Lung (tissue), 12 donors: Measurements from ENCODE around the gene ZIC2. TPM values are rescaled to one million over a fixed set of nuclear protein-coding genes. Genes with fewer than 3 reads are reported as not detected.
A peak's percentile ranks its signal among the peaks of the same experiment; 100 is the strongest.

Experiments used
- ATAC-seq: fragments of 200-7000 bp; cut with Tn5 transposase; one replicate; pipeline ENCODE4 v1.9.1; 2020; ENCODE audit warnings: moderate number of reproducible peaks; ENCODE audit not compliant: insufficient read depth, low FRiP score
- DNase-seq, 3 donors: peaks; one replicate each; pipeline ENCODE4 v3.0.0-alpha.2; 2013 to 2017
- H3K27ac ChIP-seq, 2 donors: one replicate each; pipeline ENCODE4 v1.5.1; 2013; ENCODE audit warnings: mild to moderate bottlenecking in 2 of 2, moderate library complexity in 2 of 2, control low read depth in 1 of 2, inconsistent platforms in 1 of 2, low read depth in 1 of 2, low read length in 1 of 2
- H3K27me3 ChIP-seq, 3 donors: one replicate each; pipeline ENCODE4 v1.5.1; 2013; ENCODE audit warnings: low read length in 2 of 3; ENCODE audit not compliant: control insufficient read depth in 3 of 3, insufficient read depth in 3 of 3
- H3K36me3 ChIP-seq, 4 donors: one replicate each; pipeline ENCODE4 v1.5.1; 2013; ENCODE audit warnings: low read length in 4 of 4, mild to moderate bottlenecking in 1 of 4, moderate library complexity in 1 of 4; ENCODE audit not compliant: control insufficient read depth in 4 of 4, insufficient read depth in 4 of 4
- H3K4me1 ChIP-seq, 5 donors: one replicate each; pipeline ENCODE4 v1.5.1; 2013; ENCODE audit warnings: low read length in 5 of 5, mild to moderate bottlenecking in 2 of 5, moderate library complexity in 1 of 5; ENCODE audit not compliant: control insufficient read depth in 5 of 5, insufficient read depth in 5 of 5
- H3K4me3 ChIP-seq: one replicate; pipeline ENCODE4 v1.5.1; 2013; ENCODE audit warnings: mild to moderate bottlenecking, control low read depth, moderate library complexity
- H3K9ac ChIP-seq, 2 donors: one replicate each; pipeline ENCODE4 v1.5.1; 2013; ENCODE audit warnings: low read length in 2 of 2, control low read depth in 1 of 2; ENCODE audit not compliant: insufficient read depth in 1 of 2
- H3K9me3 ChIP-seq, 4 donors: one replicate each; pipeline ENCODE4 v1.5.1; 2013; ENCODE audit warnings: low read length in 3 of 4, mild to moderate bottlenecking in 1 of 4, moderate library complexity in 1 of 4; ENCODE audit not compliant: control insufficient read depth in 4 of 4, insufficient read depth in 3 of 4
- CTCF ChIP-seq: IDR thresholded peaks from 2 replicates; pipeline ENCODE4 v1.5.1; 2012; ENCODE audit warnings: mild to moderate bottlenecking; ENCODE audit errors: control extremely low read depth, extremely low read depth
- WGBS, 2 donors: extraction: QIAGEN DNeasy Blood & Tissue Kit; methylation state at CpG; one replicate each; pipeline ENCODE4 v1.1.7; 2013; 5-methylcytosine and 5-hydroxymethylcytosine counted together
- polyA plus RNA-seq, 2 donors: library from polyadenylated mRNA; stranded (reverse); fragments of 200-250 nt; gene quantifications; one replicate each; pipeline ENCODE4 v1.2.1, GENCODE V29; 2013
- total RNA-seq, 2 donors: library from RNA; depleted of rRNA in 1 of 2; stranded (reverse); fragments of >200 nt in 1 of 2; gene quantifications; one replicate each; pipeline ENCODE4 v1.2.1, GENCODE V29; 2014 to 2021
- donor health status: control.
- donor health status: control.
- donor health status: Bipolar disorder and iron deficiency.
- donor health status: healthy.
- donor health status: DM: yes; HTN: yes; CAD: no.

The ZIC2 gene
- total and polyA plus RNA-seq, 4 donors: 0.06 TPM; not detected in 3

DNA sequence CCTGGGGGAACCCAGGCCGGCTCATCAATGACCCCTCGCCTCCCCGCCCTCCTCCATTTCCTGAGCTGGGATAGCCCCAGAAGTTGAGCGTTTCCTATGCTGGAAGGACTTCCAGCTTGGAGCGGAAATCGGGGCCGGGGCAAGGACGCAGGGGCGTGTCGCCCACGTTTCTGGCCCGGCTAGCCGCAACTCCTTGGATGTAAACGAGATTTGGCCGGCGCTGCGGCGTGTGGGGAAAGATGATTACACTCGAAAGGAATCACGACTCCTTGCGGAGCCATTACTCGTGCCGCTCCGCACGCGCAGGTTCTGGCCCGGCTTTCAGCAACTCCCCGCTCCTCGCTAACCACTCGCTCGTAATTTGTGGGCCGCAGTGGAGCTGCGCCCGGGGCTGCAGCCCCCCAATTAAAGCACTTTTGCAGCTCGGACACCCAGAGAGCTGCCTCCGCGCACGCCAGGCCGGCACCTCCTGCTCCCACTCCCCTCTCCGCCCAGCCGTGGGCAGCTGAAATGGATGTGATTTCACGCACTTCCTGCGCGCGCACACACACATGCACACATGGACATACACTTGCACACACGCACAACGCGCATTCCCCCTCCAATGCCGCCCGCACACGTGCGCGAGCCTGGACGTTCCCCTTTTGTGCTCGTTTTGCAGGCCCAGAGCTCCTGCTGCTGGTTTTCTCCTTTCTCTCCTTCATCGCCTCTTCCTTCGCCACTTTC, 25.7 kb upstream of the ZIC2 start:
- Histone ChIP-seq H3K9me3 (peaks cover 0 to 6% (median 0%) of the 10 kb centered on the region in 4 donors), H3K4me3 (peak overlapping the region; percentile 7), H3K36me3 (no peaks in the 10 kb centered on the region), H3K27ac (peak overlapping the region in 1 of 2 donors; percentile 11), H3K27me3 (peaks cover 4 to 77% (median 54%) of the 10 kb centered on the region in 3 donors), H3K4me1 (peaks cover 0 to 50% (median 15%) of the 10 kb centered on the region in 5 donors), H3K9ac (no peak overlapping the region)
- 2 to 4% methylated on average over 56 to 57 of the region's 57 CpGs for WGBS, 2 donors
- no peak for TF ChIP-seq CTCF
- ATAC-seq (no peak), DNase-seq (peak; percentile 72 to 83 (median 74))

- peak overlapping the region; percentile 1 for H3K4me3 ChIP-seq
These were observed 24.9 kb upstream of the ZIC2 start for GRCh38 chr13:99956473-99957349.

DNA sequence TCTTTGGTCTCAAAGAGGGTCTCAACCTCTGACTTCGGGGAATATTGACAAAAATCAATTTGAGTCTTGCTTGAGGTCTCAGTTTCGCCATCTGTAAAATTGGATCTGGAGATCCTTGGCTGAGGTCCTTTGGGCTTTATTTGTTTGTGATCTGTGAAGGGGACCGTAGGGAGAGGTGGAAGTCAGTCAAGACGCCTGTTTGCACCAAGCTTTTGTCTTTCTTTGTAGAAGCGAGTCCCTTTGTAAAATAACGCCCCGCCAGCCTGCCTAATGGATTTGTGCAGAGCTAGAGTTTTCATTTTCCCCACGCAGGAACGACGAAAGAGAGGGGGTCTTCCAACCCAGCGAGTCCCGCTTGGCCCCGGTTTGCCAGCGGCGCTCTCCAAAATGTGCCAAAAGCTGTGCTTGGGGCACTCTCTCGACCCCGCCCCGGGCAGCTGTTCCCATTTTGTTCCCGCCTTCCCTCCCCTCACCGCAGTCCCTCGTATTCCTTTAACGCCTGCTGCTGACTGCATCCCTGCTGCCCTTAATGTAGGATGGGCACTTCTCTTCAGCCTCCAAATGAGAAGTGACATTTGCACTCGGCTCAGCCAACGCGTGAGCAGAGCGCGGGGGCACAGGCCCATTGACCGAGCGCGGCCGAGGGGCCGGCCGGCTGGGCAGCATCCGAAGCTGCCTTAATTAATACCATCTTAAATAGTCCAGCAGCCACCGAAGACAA, 23.0 kb upstream of the ZIC2 start:
- no peak for ATAC-seq

More at GRCh38 chr13:99956473-99957349, 24.9 kb upstream of the ZIC2 start:
- peaks cover 6 to 79% (median 60%) of the 10 kb centered on the region in 3 donors for H3K27me3 ChIP-seq
- peaks cover 0 to 50% (median 17%) of the 10 kb centered on the region in 5 donors for H3K4me1 ChIP-seq
- DNase-seq: peak in 2 of 3 donors; percentile 37 to 60
- no peak overlapping the region for H3K9ac ChIP-seq
- WGBS, 2 donors: 2% methylated on average over 64 to 68 of the region's 68 CpGs
- no peak overlapping the region for H3K27ac ChIP-seq
- H3K36me3 ChIP-seq: no peaks in the 10 kb centered on the region
- H3K9me3 ChIP-seq: peaks cover 0 to 6% (median 0%) of the 10 kb centered on the region in 4 donors
- no peak for TF ChIP-seq CTCF
- ATAC-seq: no peak

More for the DNA sequence above, 23.0 kb upstream of the ZIC2 start:
- Histone ChIP-seq H3K4me3 (no peak overlapping the region), H3K27me3 (peaks cover 6 to 95% (median 77%) of the 10 kb centered on the region in 3 donors), H3K9ac (no peak overlapping the region), H3K4me1 (peaks cover 0 to 46% (median 17%) of the 10 kb centered on the region in 5 donors), H3K36me3 (no peaks in the 10 kb centered on the region), H3K9me3 (peaks cover 0 to 6% (median 0%) of the 10 kb centered on the region in 4 donors), H3K27ac (no peak overlapping the region)
- peak in 1 of 3 donors; percentile 23 for DNase-seq
- WGBS, 2 donors: 17 to 34% methylated on average over 35 of the region's 35 CpGs
- no peak for TF ChIP-seq CTCF
